Panc1 (cell line): Measurements from ENCODE around the gene MCF2L. TPM values are rescaled to one million over a fixed set of nuclear protein-coding genes. Genes with fewer than 3 reads are reported as not detected.

Source experiments
- ATAC-seq: fragments of 200-7000 bp; cut with Tn5 transposase; 2 replicates; pipeline ENCODE4 v1.9.1; 2020; ENCODE audit warnings: mild to moderate bottlenecking, moderate library complexity
- BruUV-seq: library from RNA; stranded (reverse); fragments of 400-500 nt; replicated peaks from 2 replicates; lab custom pipeline; 2021; lab: Mats Ljungman, UMichigan
- CTCF ChIA-PET: fragments of 300-600 bp; sonication (Branson Sonifier 250); formaldehyde crosslinking; loops from one replicate; lab custom pipeline; 2022; ENCODE audit warnings: antibody characterized with exemption; lab: Charles Lee
- POLR2A ChIA-PET: fragments of 300-600 bp; sonication (Branson Sonifier 250); formaldehyde crosslinking; loops from one replicate; lab custom pipeline; 2022; ENCODE audit warnings: antibody characterized with exemption; lab: Charles Lee
- DNase-seq: peaks from one replicate; pipeline ENCODE4 v3.0.0-alpha.2; 2010; ENCODE audit warnings: low read depth, low spot score
- H3K27ac ChIP-seq: 2 replicates; pipeline ENCODE4 v1.5.1; 2011; ENCODE audit warnings: mild to moderate bottlenecking, low read length, inconsistent platforms
- H3K27me3 ChIP-seq: fragments of 200-500 bp; sonication (Bioruptor generic); 2 replicates; pipeline ENCODE4 v1.6.0; 2014; ENCODE audit warnings: low read length, inconsistent platforms; ENCODE audit not compliant: control insufficient read depth, insufficient read depth
- H3K36me3 ChIP-seq: fragments of 200-500 bp; sonication (Bioruptor generic); 2 replicates; pipeline ENCODE4 v1.5.1; 2014; ENCODE audit warnings: inconsistent platforms, mild to moderate bottlenecking, low read length, moderate library complexity; ENCODE audit not compliant: control insufficient read depth, insufficient read depth
- H3K4me1 ChIP-seq: 2 replicates; pipeline ENCODE4 v1.5.1; 2011; ENCODE audit warnings: inconsistent platforms, mild to moderate bottlenecking, low read length, moderate library complexity; ENCODE audit not compliant: control insufficient read depth, insufficient read depth
- H3K4me3 ChIP-seq, 2 experiments: 2 replicates each; pipeline ENCODE4 v1.5.1; 2011 to 2012; ENCODE audit warnings: low read depth in 2 of 2, low read length in 2 of 2, mild to moderate bottlenecking in 2 of 2, inconsistent platforms in 1 of 2, moderate library complexity in 1 of 2
- H3K9me3 ChIP-seq: fragments of 200-500 bp; sonication (Bioruptor generic); 2 replicates; pipeline ENCODE4 v1.5.1; 2014; ENCODE audit warnings: low read depth, mild to moderate bottlenecking, inconsistent platforms, low read length, moderate library complexity; ENCODE audit not compliant: control insufficient read depth, insufficient read depth
- REST ChIP-seq, 2 experiments: IDR thresholded peaks; 2 replicates each; pipeline ENCODE4 v1.6.1; 2011 to 2012; ENCODE audit warnings: low read depth in 2 of 2, control low read depth in 1 of 2, low read length in 1 of 2, mild to moderate bottlenecking in 1 of 2, moderate library complexity in 1 of 2; ENCODE audit not compliant: insufficient read depth in 1 of 2
- SIN3A ChIP-seq: IDR thresholded peaks from 2 replicates; pipeline ENCODE4 v1.6.1; 2012; ENCODE audit warnings: low read depth, mild to moderate bottlenecking, low read length, moderate library complexity, borderline replicate concordance; ENCODE audit not compliant: insufficient read depth
- TCF7L2 ChIP-seq: IDR thresholded peaks from 2 replicates; pipeline ENCODE4 v1.6.1; 2011; ENCODE audit warnings: mild to moderate bottlenecking, low read depth, low read length, inconsistent platforms
- in situ Hi-C: cut with HindIII; loops from 2 replicates; pipeline ENCODE4 v1.10.0; 2016; ENCODE audit warnings: low sequenced_read_pairs, low pct_unique_long_range_greater_than_20kb
- intact Hi-C: fragments of 100-400 bp; cut with micrococcal nuclease; formaldehyde crosslinking; loops from one replicate; pipeline ENCODE4 v1.10.0; 2022; ENCODE audit not compliant: unreplicated experiment
- total RNA-seq: library from RNA; stranded (reverse); gene quantifications from one replicate; pipeline ENCODE4 v1.2.1, GENCODE V29; 2021; ENCODE audit not compliant: unreplicated experiment
- TF ChIP-seq, protein P1 (sequence below): fragments of 450-650 bp; IDR thresholded peaks from 2 replicates; pipeline ENCODE4 v1.5.1; 2017; ENCODE audit warnings: mild to moderate bottlenecking

The MCF2L gene
- total RNA-seq, 1 experiment from 2014 or later: 0.57 TPM

- H3K4me1 ChIP-seq: no peaks in the 10 kb centered on the region
- no peaks in the 10 kb centered on the region for H3K27me3 ChIP-seq
Observed at GRCh38 chr13:112997188-112998130, 28.4 kb downstream of the MCF2L start.

DNA sequence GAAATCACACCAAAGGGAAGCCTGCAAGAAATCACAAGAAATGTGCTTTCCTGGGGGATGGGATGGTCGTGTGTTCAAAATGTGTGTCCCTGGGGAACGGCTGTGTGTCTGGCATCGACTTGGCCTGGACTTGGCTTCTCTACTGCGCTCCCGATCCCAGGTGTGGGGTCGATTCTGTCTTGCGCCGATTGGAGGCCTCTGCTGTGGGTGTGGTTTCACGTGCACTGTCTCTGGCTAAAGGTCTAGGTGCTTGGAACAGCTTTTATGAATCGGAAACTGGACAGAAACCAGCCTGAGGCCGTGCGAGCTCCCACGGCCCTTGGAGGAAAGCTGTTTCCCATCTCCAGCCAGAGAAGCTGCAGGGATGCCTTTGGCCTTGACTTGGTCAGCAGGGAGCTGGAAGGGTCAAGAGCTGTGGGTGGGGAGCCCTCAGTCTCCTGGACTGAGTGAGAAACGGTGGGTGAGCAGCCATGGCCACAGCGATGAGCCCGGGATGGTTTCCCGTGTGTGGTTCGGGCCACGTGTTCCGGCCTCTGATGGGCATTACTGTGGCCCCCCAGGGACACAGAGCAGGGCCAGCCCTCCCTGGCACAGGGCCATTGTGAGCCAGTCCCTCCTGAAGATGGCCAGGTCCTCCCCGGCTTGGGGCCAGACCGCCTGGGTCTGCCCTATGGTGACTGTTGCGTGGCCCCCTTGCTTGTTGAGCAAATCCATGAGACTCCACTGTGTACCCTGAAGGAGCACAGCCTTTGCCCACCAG is 29.7 kb downstream of the MCF2L start:
- BruUV-seq: no TSS peak
- POLR2A ChIA-PET: no interaction called here
- CTCF ChIA-PET: no interaction called here
- H3K36me3 ChIP-seq: no peaks in the 10 kb centered on the region
- H3K27ac ChIP-seq: no peak overlapping the region
- ATAC-seq: no peak
- no peaks in the 10 kb centered on the region for H3K9me3 ChIP-seq
- TF ChIP-seq, protein P1, sequence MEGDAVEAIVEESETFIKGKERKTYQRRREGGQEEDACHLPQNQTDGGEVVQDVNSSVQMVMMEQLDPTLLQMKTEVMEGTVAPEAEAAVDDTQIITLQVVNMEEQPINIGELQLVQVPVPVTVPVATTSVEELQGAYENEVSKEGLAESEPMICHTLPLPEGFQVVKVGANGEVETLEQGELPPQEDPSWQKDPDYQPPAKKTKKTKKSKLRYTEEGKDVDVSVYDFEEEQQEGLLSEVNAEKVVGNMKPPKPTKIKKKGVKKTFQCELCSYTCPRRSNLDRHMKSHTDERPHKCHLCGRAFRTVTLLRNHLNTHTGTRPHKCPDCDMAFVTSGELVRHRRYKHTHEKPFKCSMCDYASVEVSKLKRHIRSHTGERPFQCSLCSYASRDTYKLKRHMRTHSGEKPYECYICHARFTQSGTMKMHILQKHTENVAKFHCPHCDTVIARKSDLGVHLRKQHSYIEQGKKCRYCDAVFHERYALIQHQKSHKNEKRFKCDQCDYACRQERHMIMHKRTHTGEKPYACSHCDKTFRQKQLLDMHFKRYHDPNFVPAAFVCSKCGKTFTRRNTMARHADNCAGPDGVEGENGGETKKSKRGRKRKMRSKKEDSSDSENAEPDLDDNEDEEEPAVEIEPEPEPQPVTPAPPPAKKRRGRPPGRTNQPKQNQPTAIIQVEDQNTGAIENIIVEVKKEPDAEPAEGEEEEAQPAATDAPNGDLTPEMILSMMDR: no peak
- no peak for TF ChIP-seq SIN3A
- intact Hi-C loops (no loop called here), in situ Hi-C loops (no loop called here)
- no peak for DNase-seq
- no peaks in the 10 kb centered on the region for H3K27me3 ChIP-seq
- H3K4me1 ChIP-seq: no peaks in the 10 kb centered on the region
- no peak overlapping the region for H3K4me3 ChIP-seq

More at GRCh38 chr13:112997188-112998130, 28.4 kb downstream of the MCF2L start:
- no peak for TF ChIP-seq TCF7L2
- no peak for TF ChIP-seq SIN3A
- TF ChIP-seq REST (IDR thresholded peaks at IDR 0.05; ENCODE audit: insufficient read depth in 1 of 2, low read depth in 2 of 2, low read length in 1 of 2): no peak
- ChIA-PET CTCF (no interaction called here), POLR2A (no interaction called here)
- Histone ChIP-seq H3K4me3 (no peak overlapping the region), H3K9me3 (no peaks in the 10 kb centered on the region), H3K27ac (no peak overlapping the region), H3K36me3 (no peaks in the 10 kb centered on the region)
- ATAC-seq (no peak), DNase-seq (no peak)
- no TSS peak for BruUV-seq
- intact Hi-C loops (no loop called here), in situ Hi-C loops (no loop called here)
